ENCODE measurements around the gene FA2H.
"Not testable (repeated sequence)": the region's sequence is repeated elsewhere in the genome, so short reads cannot be mapped to it uniquely, and the experiment has no call there.

FA2H gene

DNA sequence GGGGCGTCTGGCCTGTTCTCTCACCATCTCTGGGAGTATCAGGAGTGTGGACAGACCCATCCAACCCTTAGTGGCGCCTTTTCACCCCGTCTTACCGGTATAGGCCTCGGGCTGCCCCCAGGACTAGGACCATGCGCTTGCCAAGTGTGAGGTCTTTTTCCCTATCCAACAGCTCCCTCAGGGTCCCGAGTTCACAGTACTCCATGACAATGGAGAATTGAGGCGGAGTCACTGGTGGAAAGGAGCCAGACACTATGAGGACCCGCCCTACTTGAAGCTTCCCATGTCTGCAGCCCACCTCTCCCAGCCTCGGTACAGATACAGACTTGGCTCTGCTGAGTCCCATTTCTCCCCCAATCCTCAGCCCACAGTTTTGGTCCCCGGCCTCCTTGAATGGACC, 92.1 kb downstream of the FA2H start:
- H3K36me3 Mint-ChIP-seq (ENCODE audit: low read depth) = no peaks in the 10 kb centered on the region
- no peak overlapping the region for H3K4me3 Mint-ChIP-seq
- H3K4me1 Mint-ChIP-seq = peaks cover 7% of the 10 kb centered on the region
- no peak for DNase-seq
- no peak overlapping the region for H3K27ac Mint-ChIP-seq
- H3K27me3 Mint-ChIP-seq (ENCODE audit: low read depth, poor library complexity) = peaks cover 8% of the 10 kb centered on the region
- no peaks in the 10 kb centered on the region for H3K9me3 Mint-ChIP-seq
- TF ChIP-seq, protein P1, sequence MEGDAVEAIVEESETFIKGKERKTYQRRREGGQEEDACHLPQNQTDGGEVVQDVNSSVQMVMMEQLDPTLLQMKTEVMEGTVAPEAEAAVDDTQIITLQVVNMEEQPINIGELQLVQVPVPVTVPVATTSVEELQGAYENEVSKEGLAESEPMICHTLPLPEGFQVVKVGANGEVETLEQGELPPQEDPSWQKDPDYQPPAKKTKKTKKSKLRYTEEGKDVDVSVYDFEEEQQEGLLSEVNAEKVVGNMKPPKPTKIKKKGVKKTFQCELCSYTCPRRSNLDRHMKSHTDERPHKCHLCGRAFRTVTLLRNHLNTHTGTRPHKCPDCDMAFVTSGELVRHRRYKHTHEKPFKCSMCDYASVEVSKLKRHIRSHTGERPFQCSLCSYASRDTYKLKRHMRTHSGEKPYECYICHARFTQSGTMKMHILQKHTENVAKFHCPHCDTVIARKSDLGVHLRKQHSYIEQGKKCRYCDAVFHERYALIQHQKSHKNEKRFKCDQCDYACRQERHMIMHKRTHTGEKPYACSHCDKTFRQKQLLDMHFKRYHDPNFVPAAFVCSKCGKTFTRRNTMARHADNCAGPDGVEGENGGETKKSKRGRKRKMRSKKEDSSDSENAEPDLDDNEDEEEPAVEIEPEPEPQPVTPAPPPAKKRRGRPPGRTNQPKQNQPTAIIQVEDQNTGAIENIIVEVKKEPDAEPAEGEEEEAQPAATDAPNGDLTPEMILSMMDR (IDR thresholded peaks at IDR 0.05) = no peak

DNA sequence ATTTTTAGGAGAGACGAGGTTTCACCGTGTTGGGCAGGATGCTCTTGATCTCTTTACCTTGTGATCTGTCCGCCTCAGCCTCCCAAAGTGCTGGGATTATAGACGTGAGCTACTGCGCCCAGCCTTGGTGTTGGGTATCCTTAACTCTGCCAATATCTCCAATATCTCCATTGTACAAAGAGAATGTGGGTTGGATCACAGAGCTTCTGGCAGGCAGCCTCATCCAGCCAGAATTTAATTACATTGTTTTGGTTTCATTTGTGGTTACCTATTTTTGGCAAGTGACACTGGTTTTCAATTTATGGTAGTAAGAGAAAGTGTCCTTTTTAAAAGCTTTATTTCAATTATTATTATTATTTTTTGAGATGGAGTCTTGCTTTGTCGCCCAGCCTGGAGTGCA, 93.9 kb downstream of the FA2H start:
- Mint-ChIP-seq H3K9me3 (no peaks in the 10 kb centered on the region), H3K4me1 (peaks cover 7% of the 10 kb centered on the region), H3K36me3 (ENCODE audit: low read depth) (no peaks in the 10 kb centered on the region), H3K4me3 (no peak overlapping the region), H3K27ac (no peak overlapping the region), H3K27me3 (ENCODE audit: low read depth, poor library complexity) (peaks cover 16% of the 10 kb centered on the region)
- no peak for DNase-seq
- TF ChIP-seq, protein P1 (IDR thresholded peaks at IDR 0.05) = no peak

DNA sequence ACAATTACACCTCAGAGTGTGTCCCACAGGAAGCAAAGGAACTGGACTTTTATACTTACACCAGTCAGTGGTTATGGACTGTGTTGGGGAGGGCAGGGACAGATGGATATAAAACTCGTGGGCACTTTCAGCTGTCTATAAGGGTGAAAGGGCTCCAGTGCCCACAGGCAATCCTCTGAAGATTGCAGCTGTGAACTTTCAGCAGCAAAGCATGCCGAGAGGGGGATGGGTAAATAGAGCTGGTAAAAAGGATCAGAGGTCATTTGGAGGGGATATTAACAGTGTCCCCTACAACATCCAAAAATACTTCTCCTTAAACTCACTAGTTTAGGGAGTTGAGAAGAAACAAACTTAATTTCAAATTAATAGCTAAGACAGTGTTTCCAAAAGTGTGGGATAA, 94.6 kb downstream of the FA2H start:
- no peak overlapping the region for H3K4me3 Mint-ChIP-seq
- no peaks in the 10 kb centered on the region for H3K36me3 Mint-ChIP-seq (ENCODE audit: low read depth)
- TF ChIP-seq, protein P1 (IDR thresholded peaks at IDR 0.05) = no peak
- DNase-seq = no peak
- H3K4me1 Mint-ChIP-seq = peaks cover 7% of the 10 kb centered on the region
- H3K27me3 Mint-ChIP-seq (ENCODE audit: low read depth, poor library complexity) = peaks cover 18% of the 10 kb centered on the region
- H3K27ac Mint-ChIP-seq = peak overlapping the region; percentile 31
- no peaks in the 10 kb centered on the region for H3K9me3 Mint-ChIP-seq

DNA sequence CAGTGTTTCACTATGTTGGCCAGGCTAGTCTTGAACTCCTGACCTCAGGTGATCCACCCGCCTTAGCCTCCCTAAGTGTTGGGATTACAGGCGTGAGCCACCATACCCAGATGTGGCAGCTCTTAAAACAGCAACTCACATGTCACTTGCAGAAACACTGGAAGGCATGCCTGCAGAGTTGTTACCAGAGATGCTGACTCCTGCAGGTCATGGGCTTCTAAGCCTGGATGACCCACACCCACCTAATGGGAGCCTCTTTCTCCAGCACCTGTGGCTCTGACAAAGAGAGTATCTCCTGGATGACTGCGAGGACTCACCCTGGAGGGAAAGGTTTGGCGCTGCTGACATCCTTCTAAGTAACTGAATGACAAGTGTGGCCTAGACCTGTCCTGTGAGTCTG, 96.8 kb downstream of the FA2H start:
- no peak overlapping the region for H3K4me3 Mint-ChIP-seq
- DNase-seq = no peak
- H3K27me3 Mint-ChIP-seq (ENCODE audit: low read depth, poor library complexity) = peaks cover 23% of the 10 kb centered on the region
- no peak overlapping the region for H3K27ac Mint-ChIP-seq
- H3K4me1 Mint-ChIP-seq = peaks cover 7% of the 10 kb centered on the region
- TF ChIP-seq, protein P1 (IDR thresholded peaks at IDR 0.05) = no peak
- H3K9me3 Mint-ChIP-seq = no peaks in the 10 kb centered on the region
- no peaks in the 10 kb centered on the region for H3K36me3 Mint-ChIP-seq (ENCODE audit: low read depth)

DNA sequence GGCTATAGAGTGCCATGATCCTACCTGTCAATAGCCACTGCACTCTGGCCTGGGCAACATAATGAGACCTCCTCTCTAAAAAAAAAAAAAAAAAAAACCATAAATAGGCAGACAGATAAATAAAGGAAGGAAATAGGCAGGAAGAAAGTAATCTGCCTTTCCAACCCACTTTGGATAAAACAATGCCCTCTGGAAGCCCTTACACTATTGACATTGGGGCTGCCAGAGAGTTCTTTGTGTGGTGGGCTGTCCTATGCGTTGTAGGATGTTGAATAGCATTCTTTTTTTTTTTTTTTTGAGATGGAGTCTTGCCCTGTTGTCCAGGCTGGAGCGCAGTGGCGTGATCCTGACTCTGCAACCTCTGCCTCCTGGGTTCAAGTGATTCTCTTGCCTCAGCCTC, 100.7 kb downstream of the FA2H start:
- H3K27ac Mint-ChIP-seq = no peak overlapping the region
- DNase-seq = no peak
- no peak overlapping the region for H3K4me3 Mint-ChIP-seq
- H3K9me3 Mint-ChIP-seq = peaks cover 11% of the 10 kb centered on the region
- TF ChIP-seq, protein P1 (IDR thresholded peaks at IDR 0.05) = no peak
- peaks cover 41% of the 10 kb centered on the region for H3K27me3 Mint-ChIP-seq (ENCODE audit: low read depth, poor library complexity)
- H3K36me3 Mint-ChIP-seq (ENCODE audit: low read depth) = no peaks in the 10 kb centered on the region
- no peaks in the 10 kb centered on the region for H3K4me1 Mint-ChIP-seq

DNA sequence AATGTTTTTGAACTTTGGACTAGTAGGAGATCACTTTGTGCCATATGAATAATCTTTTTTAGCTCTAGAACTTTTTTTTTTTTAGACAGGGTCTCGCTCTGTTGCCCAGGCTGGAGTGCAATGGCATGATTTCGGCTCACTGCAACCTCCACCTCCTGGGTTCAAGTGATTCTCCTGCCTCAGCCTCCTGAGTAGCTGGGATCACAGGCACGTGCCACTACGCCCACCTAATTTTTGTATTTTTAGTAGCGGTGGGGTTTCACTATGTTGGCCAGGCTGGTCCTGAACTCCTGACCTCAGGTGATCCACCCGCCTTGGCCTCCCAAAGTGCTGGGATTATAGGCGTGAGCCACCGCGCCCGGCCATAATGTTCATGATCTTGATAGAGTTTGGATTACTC, 105.7 kb downstream of the FA2H start:
- Mint-ChIP-seq H3K27me3 (ENCODE audit: low read depth, poor library complexity) (peaks cover 24% of the 10 kb centered on the region), H3K9me3 (peaks cover 31% of the 10 kb centered on the region), H3K4me1 (peaks cover 21% of the 10 kb centered on the region), H3K36me3 (ENCODE audit: low read depth) (peaks cover 26% of the 10 kb centered on the region)
- not testable (repeated sequence) for H3K27ac Mint-ChIP-seq, DNase-seq, H3K4me3 Mint-ChIP-seq

All from nephron progenitor cell (in vitro differentiated cells).